IMR-90 (cell line): ENCODE data around the gene CDH23. TPM values are rescaled to one million over a fixed set of nuclear protein-coding genes. Genes with fewer than 3 reads are reported as not detected.

Experiments
- ATAC-seq: fragments of 200-7000 bp; cut with Tn5 transposase; 2 replicates; pipeline ENCODE4 v1.9.1; 2020; ENCODE audit warnings: low read depth, mild to moderate bottlenecking, moderate library complexity
- BruUV-seq: library from RNA; stranded (reverse); fragments of 400-500 nt; replicated peaks from 2 replicates; lab custom pipeline; 2021; lab: Mats Ljungman, UMichigan
- CTCF ChIA-PET: fragments of 300-600 bp; formaldehyde crosslinking; extraction: SDS; loops from one replicate; lab custom pipeline; 2021; ENCODE audit warnings: antibody characterized with exemption; lab: Yijun Ruan, JAX
- POLR2A ChIA-PET: fragments of 300-600 bp; sonication (Branson Sonifier 250); formaldehyde crosslinking; loops from one replicate; lab custom pipeline; 2022; ENCODE audit warnings: antibody characterized with exemption; ENCODE audit not compliant: unreplicated experiment; lab: Charles Lee
- DNase-seq: peaks from one replicate; pipeline ENCODE4 v3.0.0; 2013
- H2AFZ ChIP-seq: replicated peaks from 2 replicates; pipeline ENCODE3; 2013; ENCODE audit warnings: low read length, mild to moderate bottlenecking; ENCODE audit not compliant: poor library complexity
- H2AK5ac ChIP-seq: 2 replicates; pipeline ENCODE4 v1.6.1; 2013; ENCODE audit warnings: low read depth, low read length, inconsistent platforms
- H2AK9ac ChIP-seq: replicated peaks from 2 replicates; pipeline ENCODE3; 2013; ENCODE audit warnings: mild to moderate bottlenecking, low read depth, low read length, moderate library complexity; ENCODE audit not compliant: poor library complexity
- H2BK120ac ChIP-seq: 2 replicates; pipeline ENCODE4 v1.6.1; 2013; ENCODE audit warnings: low read depth, low read length, inconsistent platforms
- H2BK15ac ChIP-seq: 3 replicates; pipeline ENCODE4 v1.6.1; 2013; ENCODE audit warnings: low read depth, low read length, inconsistent platforms
- H2BK20ac ChIP-seq: 2 replicates; pipeline ENCODE4 v1.6.1; 2013; ENCODE audit warnings: low read depth, mild to moderate bottlenecking, inconsistent platforms, low read length, moderate library complexity
- H2BK5ac ChIP-seq: 2 replicates; pipeline ENCODE4 v1.6.1; 2013; ENCODE audit warnings: mild to moderate bottlenecking, low read depth, low read length, inconsistent platforms; ENCODE audit not compliant: poor library complexity, severe bottlenecking
- H3K14ac ChIP-seq: replicated peaks from 2 replicates; pipeline ENCODE4 v1.6.1; 2013; ENCODE audit warnings: low read depth, low read length, inconsistent platforms
- H3K18ac ChIP-seq: 2 replicates; pipeline ENCODE4 v1.6.1; 2013; ENCODE audit warnings: low read depth, low read length, control low read depth
- H3K23ac ChIP-seq: 2 replicates; pipeline ENCODE4 v1.6.1; 2013; ENCODE audit warnings: low read depth, low read length, inconsistent platforms
- H3K27ac ChIP-seq: 2 replicates; pipeline ENCODE4 v1.5.1; 2013; ENCODE audit warnings: mild to moderate bottlenecking, control low read depth, low read length; ENCODE audit not compliant: insufficient read depth
- H3K27me3 ChIP-seq: 2 replicates; pipeline ENCODE4 v1.6.1; 2013; ENCODE audit warnings: low read length; ENCODE audit not compliant: control insufficient read depth, insufficient read depth
- H3K36me3 ChIP-seq: 2 replicates; pipeline ENCODE4 v1.6.1; 2013; ENCODE audit warnings: low read length, mixed read lengths; ENCODE audit not compliant: control insufficient read depth, insufficient read depth
- H3K4ac ChIP-seq: 2 replicates; pipeline ENCODE4 v1.6.1; 2013; ENCODE audit warnings: low read depth, low read length, inconsistent platforms
- H3K4me1 ChIP-seq: 2 replicates; pipeline ENCODE4 v1.6.1; 2013; ENCODE audit warnings: low read length, mixed read lengths; ENCODE audit not compliant: control insufficient read depth, insufficient read depth
- H3K4me2 ChIP-seq: 2 replicates; pipeline ENCODE4 v1.6.1; 2013; ENCODE audit warnings: low read depth, mild to moderate bottlenecking, control low read depth, low read length, moderate library complexity
- H3K4me3 ChIP-seq: 2 replicates; pipeline ENCODE4 v1.5.1; 2013; ENCODE audit warnings: low read depth, mild to moderate bottlenecking, control low read depth, low read length, moderate library complexity; ENCODE audit not compliant: insufficient read depth
- H3K56ac ChIP-seq: 2 replicates; pipeline ENCODE4 v1.6.1; 2013; ENCODE audit warnings: low read length, inconsistent platforms; ENCODE audit not compliant: insufficient read depth; ENCODE audit errors: extremely low read depth
- H3K79me1 ChIP-seq, 2 experiments: 2 replicates each; pipeline ENCODE4 v1.6.1; 2013; ENCODE audit warnings: low read length in 2 of 2, inconsistent platforms in 1 of 2, low read depth in 1 of 2
- H3K9ac ChIP-seq: 2 replicates; pipeline ENCODE4 v1.6.1; 2013; ENCODE audit warnings: low read depth, low read length, control low read depth
- H3K9me1 ChIP-seq: 2 replicates; pipeline ENCODE4 v1.6.1; 2013; ENCODE audit warnings: low read length, inconsistent platforms; ENCODE audit not compliant: insufficient read depth
- H3K9me3 ChIP-seq: 2 replicates; pipeline ENCODE4 v1.6.1; 2013; ENCODE audit warnings: low read length; ENCODE audit not compliant: control insufficient read depth, insufficient read depth
- H4K20me1 ChIP-seq: 2 replicates; pipeline ENCODE4 v1.6.1; 2013; ENCODE audit warnings: low read length, inconsistent platforms; ENCODE audit not compliant: insufficient read depth
- H4K5ac ChIP-seq: 2 replicates; pipeline ENCODE4 v1.6.1; 2013; ENCODE audit warnings: mild to moderate bottlenecking, low read depth, low read length, control low read depth
- H4K8ac ChIP-seq, 2 experiments: 2 replicates each; pipeline ENCODE4 v1.6.1; 2013; ENCODE audit warnings: low read depth in 2 of 2, low read length in 2 of 2, control low read depth in 1 of 2, inconsistent platforms in 1 of 2
- H4K91ac ChIP-seq: 2 replicates; pipeline ENCODE4 v1.6.1; 2013; ENCODE audit warnings: low read depth, low read length, inconsistent platforms; ENCODE audit not compliant: insufficient read depth
- BHLHE40 ChIP-seq: fragments of 150-350 bp; IDR thresholded peaks from 2 replicates; pipeline ENCODE4 v1.6.1; 2016; ENCODE audit warnings: mild to moderate bottlenecking, low read depth, low read length
- FOS ChIP-seq: fragments of 150-350 bp; IDR thresholded peaks from 2 replicates; pipeline ENCODE4 v1.6.1; 2016; ENCODE audit warnings: low read depth, low read length
- MXI1 ChIP-seq: IDR thresholded peaks from 2 replicates; pipeline ENCODE4 v1.6.1; 2012; ENCODE audit warnings: low read depth, mild to moderate bottlenecking, low read length, moderate library complexity, borderline replicate concordance
- WGBS, 2 experiments: methylation state at CpG; one replicate each; pipeline versions ENCODE4 v1.1.5 to v1.1.7; 2013; ENCODE audit warnings: missing lambda C conversion rate in 2 of 2; ENCODE audit not compliant: insufficient read length in 1 of 2; ENCODE audit errors: extremely low coverage in 2 of 2; 5-methylcytosine and 5-hydroxymethylcytosine counted together
- dilution Hi-C: fragments of 300-500 bp; cut with HindIII; formaldehyde crosslinking; loops from one replicate; pipeline ENCODE4 v1.14.3; 2018; ENCODE audit warnings: low sequenced_read_pairs; ENCODE audit not compliant: unreplicated experiment
- in situ Hi-C: fragments of 300-500 bp; cut with MboI; formaldehyde crosslinking; loops from 3 replicates; pipeline ENCODE4 v1.14.3; 2019; ENCODE audit warnings: low sequenced_read_pairs, inconsistent platforms, mixed read lengths
- intact Hi-C: fragments of 100-400 bp; cut with micrococcal nuclease; formaldehyde crosslinking; loops from 2 replicates; pipeline ENCODE4 v1.10.0; 2022
- polyA plus RNA-seq, 3 experiments: library from polyadenylated mRNA; depleted of rRNA; stranded (reverse); fragments of >200 nt; gene quantifications; 2 replicates each; pipeline ENCODE4 v1.2.3, GENCODE V29; 2012; ENCODE audit warnings: low replicate concordance in 1 of 3
- total RNA-seq: library from RNA; depleted of rRNA; stranded (reverse); fragments of >200 nt; gene quantifications from 2 replicates; pipeline ENCODE4 v1.2.3, GENCODE V29; 2012

Gene CDH23
- total and polyA plus RNA-seq, 2 of the 4 experiments (the other 2 are of a cell fraction): under 0.01 to 0.03 TPM

DNA sequence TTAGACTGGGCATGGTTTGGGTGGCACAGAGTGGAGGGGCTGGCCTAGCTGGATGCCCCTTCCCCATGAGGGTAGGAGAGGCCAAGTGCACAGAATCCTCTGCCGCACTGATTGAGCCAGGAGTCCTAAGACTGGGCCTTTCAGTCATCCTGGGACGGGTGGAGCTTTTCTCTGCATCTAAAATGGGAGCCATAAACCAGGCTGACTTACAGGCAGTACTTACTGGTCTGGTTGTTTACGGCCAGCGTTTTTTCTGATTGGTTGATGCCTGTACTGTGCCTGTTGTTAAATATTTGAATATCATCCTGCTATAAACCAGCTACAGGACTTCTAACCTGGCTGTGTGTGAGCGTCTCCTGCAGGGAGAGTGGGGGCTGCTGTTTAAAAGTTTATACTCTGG is 107.8 kb downstream of the CDH23 start:
- TF ChIP-seq FOS (no peak), BHLHE40 (no peak), MXI1 (no peak)
- H2AK5ac ChIP-seq: no peak overlapping the region
- H3K4ac ChIP-seq: no peak overlapping the region
- no peak overlapping the region for H4K8ac ChIP-seq
- no peaks in the 10 kb centered on the region for H4K20me1 ChIP-seq
- peak overlapping the region; percentile 28 for H2AK9ac ChIP-seq
- ChIA-PET CTCF (no interaction called here), POLR2A (no interaction called here)
- H3K27ac ChIP-seq: no peak overlapping the region
- no peak overlapping the region for H3K4me3 ChIP-seq
- H2BK20ac ChIP-seq: no peak overlapping the region
- no peak overlapping the region for H2BK120ac ChIP-seq
- H3K27me3 ChIP-seq: peaks cover 36% of the 10 kb centered on the region
- H2BK5ac ChIP-seq: no peak overlapping the region
- H3K18ac ChIP-seq: no peak overlapping the region
- no peak overlapping the region for H2BK15ac ChIP-seq
- BruUV-seq: no TSS peak
- dilution Hi-C loops: no loop called here
- peaks cover 2% of the 10 kb centered on the region; the same call in 1 of the 2 replicates for H3K9me3 ChIP-seq
- H3K36me3 ChIP-seq: no peaks in the 10 kb centered on the region
- intact Hi-C loops: no loop called here
- H2AFZ ChIP-seq: no peak overlapping the region
- in situ Hi-C loops: no loop called here
- no peaks in the 10 kb centered on the region for H3K9me1 ChIP-seq
- H3K14ac ChIP-seq: no peak overlapping the region
- no peak overlapping the region for H4K91ac ChIP-seq
- no peak overlapping the region for H3K23ac ChIP-seq
- ATAC-seq (no peak), DNase-seq (no peak)
- WGBS, 2 experiments: 46% methylated on average over 2 of the region's 5 CpGs; no CpG with 5 or more reads in 1 of the 2 experiments
- H3K56ac ChIP-seq: no peak overlapping the region
- no peak overlapping the region for H3K4me2 ChIP-seq
- H3K9ac ChIP-seq: no peak overlapping the region
- no peak overlapping the region for H4K5ac ChIP-seq
- no peaks in the 10 kb centered on the region for H3K79me1 ChIP-seq
- no peaks in the 10 kb centered on the region for H3K4me1 ChIP-seq
